Measurements from ENCODE around the gene RAB35. TPM values are rescaled to one million over a fixed set of nuclear protein-coding genes. Genes with fewer than 3 reads are reported as not detected.

RAB35 gene
- polyA plus RNA-seq, 4 donors: 21.5 to 31.9 (median 24.4) TPM

GRCh38 chr12:120069278-120069677 is 47.3 kb downstream of the RAB35 start:
- Histone ChIP-seq H3K36me3 (ENCODE audit: control insufficient read depth in 3 of 3, insufficient read depth in 2 of 3, low read depth in 1 of 3, low read length in 3 of 3) (peaks cover 0 to 5% (median 0%) of the 10 kb centered on the region in 3 donors), H3K27me3 (ENCODE audit: control insufficient read depth in 3 of 3, insufficient read depth in 3 of 3, low read length in 3 of 3) (no peaks in the 10 kb centered on the region), H3K4me1 (ENCODE audit: control insufficient read depth in 3 of 3, insufficient read depth in 2 of 3, low read depth in 1 of 3, low read length in 2 of 3) (no peaks in the 10 kb centered on the region), H3K4me3 (ENCODE audit: low read depth in 1 of 3, low read length in 3 of 3) (no peak overlapping the region), H3K9me3 (ENCODE audit: control insufficient read depth in 2 of 2, insufficient read depth in 1 of 2, low read depth in 1 of 2, low read length in 1 of 2) (no peaks in the 10 kb centered on the region), H3K27ac (ENCODE audit: low read depth in 1 of 3, low read length in 2 of 3) (no peak overlapping the region)
- FAIRE-seq (no peak), DNase-seq (no peak)
- WGBS, 3 donors: 80 to 81% (median 81%) methylated on average over 5 of the region's 5 CpGs

DNA sequence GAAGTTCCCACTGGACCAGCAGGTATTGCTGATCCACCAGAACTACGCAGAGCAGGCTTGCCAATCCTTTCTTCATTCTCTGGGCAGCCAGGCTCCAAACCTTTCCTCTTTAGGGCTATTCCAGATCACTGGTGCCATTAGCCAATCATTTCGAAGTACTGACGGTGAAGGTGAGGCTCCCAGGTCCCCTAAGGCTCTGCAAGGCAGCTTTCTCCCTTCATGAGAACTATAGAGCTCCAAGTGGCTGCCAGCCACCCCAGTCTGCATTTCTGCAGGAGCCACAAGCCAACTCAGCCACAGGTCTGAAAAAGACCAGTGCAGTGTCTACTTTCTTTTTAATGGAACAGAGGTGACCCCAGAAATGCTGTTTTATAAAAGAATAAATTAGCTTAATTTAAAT is 48.7 kb downstream of the RAB35 start:
- Histone ChIP-seq H3K4me3 (ENCODE audit: low read depth in 1 of 3, low read length in 3 of 3) (no peak overlapping the region), H3K36me3 (ENCODE audit: control insufficient read depth in 3 of 3, insufficient read depth in 2 of 3, low read depth in 1 of 3, low read length in 3 of 3) (peaks cover 0 to 3% (median 0%) of the 10 kb centered on the region in 3 donors), H3K27me3 (ENCODE audit: control insufficient read depth in 3 of 3, insufficient read depth in 3 of 3, low read length in 3 of 3) (no peaks in the 10 kb centered on the region), H3K27ac (ENCODE audit: low read depth in 1 of 3, low read length in 2 of 3) (no peak overlapping the region), H3K9me3 (ENCODE audit: control insufficient read depth in 2 of 2, insufficient read depth in 1 of 2, low read depth in 1 of 2, low read length in 1 of 2) (no peaks in the 10 kb centered on the region), H3K4me1 (ENCODE audit: control insufficient read depth in 3 of 3, insufficient read depth in 2 of 3, low read depth in 1 of 3, low read length in 2 of 3) (no peaks in the 10 kb centered on the region)
- no peak for DNase-seq
- 82 to 91% (median 83%) methylated on average over 3 of the region's 3 CpGs for WGBS, 3 donors
- no peak for FAIRE-seq

DNA sequence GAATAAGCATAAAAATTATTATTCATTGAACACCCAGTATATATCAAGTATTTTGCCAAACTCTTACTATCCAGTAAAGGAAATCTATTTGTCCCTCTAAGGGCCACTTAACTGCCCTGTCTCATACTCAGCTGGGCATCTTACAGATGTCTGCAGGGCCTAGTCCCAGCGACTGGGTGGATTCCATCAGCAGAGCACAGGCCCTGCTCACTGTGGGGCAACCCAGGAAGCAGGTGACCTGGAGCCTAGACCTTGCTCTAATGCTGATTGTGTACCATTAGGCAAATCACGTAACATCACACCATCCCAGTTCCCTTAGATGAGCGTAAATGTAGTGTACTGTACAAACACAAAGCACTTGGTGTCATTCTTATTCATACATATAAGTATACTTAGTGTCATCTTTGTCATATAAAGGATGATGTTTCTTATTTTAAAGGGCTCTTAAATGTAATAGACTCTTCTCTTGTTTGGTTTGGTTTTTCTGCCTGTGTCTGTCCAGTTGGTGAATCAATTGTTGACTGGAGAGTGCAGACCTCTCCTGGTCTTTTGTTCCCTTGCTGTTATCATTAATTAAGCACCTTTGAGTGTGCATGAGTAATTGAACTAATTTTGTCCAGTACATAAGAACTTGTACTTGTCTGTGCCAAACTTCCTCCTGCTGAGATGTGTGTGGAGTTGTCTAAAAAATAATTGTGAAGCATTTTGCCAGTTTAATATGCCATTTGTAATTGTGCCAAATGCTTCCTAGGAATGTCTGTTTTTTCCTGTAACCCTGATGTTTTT is 49.3 kb downstream of the RAB35 start:
- Histone ChIP-seq H3K36me3 (ENCODE audit: control insufficient read depth in 3 of 3, insufficient read depth in 2 of 3, low read depth in 1 of 3, low read length in 3 of 3) (peaks cover 0 to 2% (median 0%) of the 10 kb centered on the region in 3 donors), H3K4me3 (ENCODE audit: low read depth in 1 of 3, low read length in 3 of 3) (no peak overlapping the region), H3K27ac (ENCODE audit: low read depth in 1 of 3, low read length in 2 of 3) (no peak overlapping the region), H3K27me3 (ENCODE audit: control insufficient read depth in 3 of 3, insufficient read depth in 3 of 3, low read length in 3 of 3) (no peaks in the 10 kb centered on the region), H3K4me1 (ENCODE audit: control insufficient read depth in 3 of 3, insufficient read depth in 2 of 3, low read depth in 1 of 3, low read length in 2 of 3) (no peaks in the 10 kb centered on the region), H3K9me3 (ENCODE audit: control insufficient read depth in 2 of 2, insufficient read depth in 1 of 2, low read depth in 1 of 2, low read length in 1 of 2) (no peaks in the 10 kb centered on the region)
- 86 to 88% (median 86%) methylated on average over 3 of the region's 3 CpGs for WGBS, 3 donors
- FAIRE-seq (no peak), DNase-seq (no peak)

DNA sequence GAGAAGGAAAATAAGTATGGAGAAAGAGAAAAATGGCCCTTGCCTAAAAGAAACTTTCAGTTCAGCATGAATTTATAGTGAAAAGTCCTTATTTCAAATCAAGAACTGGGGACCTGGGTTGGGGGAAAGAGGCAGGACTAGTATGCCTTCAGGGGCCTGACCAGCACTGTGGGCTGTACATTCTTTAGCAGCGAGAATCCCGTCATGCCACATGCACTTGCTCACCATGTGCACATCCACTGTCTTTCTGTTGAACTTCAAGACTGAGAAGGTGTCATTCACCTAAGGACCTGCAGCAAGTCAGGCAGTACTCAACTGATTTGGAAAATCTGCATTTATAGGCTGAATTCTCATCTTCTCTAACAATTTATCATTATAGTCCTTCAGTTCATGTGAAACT is 50.2 kb downstream of the RAB35 start:
- WGBS, 3 donors: 93 to 97% (median 93%) methylated on average over 2 of the region's 2 CpGs
- DNase-seq: no peak
- no peak for FAIRE-seq

DNA sequence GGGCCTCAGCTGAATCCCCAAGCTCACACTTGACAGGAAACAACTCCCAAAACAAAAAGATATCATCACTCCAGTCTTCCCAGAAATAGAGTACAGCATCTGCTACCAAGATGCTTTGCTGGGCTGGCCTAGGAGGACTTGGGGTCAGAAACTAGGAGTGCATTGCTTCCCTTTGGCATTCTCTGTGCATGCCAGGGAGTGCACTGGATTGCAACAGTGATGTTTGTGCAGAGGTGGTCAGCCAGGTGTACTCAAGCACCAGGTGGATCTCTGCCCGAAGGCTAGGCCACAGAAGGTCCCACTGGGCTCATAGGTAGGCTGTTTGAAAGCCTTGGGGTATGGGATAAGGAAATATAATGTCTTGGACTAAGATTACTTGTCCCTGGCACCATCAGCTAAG is 51.1 kb downstream of the RAB35 start:
- DNase-seq (no peak), FAIRE-seq (no peak)
- peaks cover 0 to 2% (median 0%) of the 10 kb centered on the region in 3 donors for H3K36me3 ChIP-seq (ENCODE audit: control insufficient read depth in 3 of 3, insufficient read depth in 2 of 3, low read depth in 1 of 3, low read length in 3 of 3)
- no peaks in the 10 kb centered on the region for H3K4me1 ChIP-seq (ENCODE audit: control insufficient read depth in 3 of 3, insufficient read depth in 2 of 3, low read depth in 1 of 3, low read length in 2 of 3)
- H3K9me3 ChIP-seq (ENCODE audit: control insufficient read depth in 2 of 2, insufficient read depth in 1 of 2, low read depth in 1 of 2, low read length in 1 of 2): no peaks in the 10 kb centered on the region
- no peak overlapping the region for H3K4me3 ChIP-seq (ENCODE audit: low read depth in 1 of 3, low read length in 3 of 3)
- no peak overlapping the region for H3K27ac ChIP-seq (ENCODE audit: low read depth in 1 of 3, low read length in 2 of 3)
- 76 to 89% (median 85%) methylated on average over 1 of the region's 1 CpG for WGBS, 3 donors
- no peaks in the 10 kb centered on the region for H3K27me3 ChIP-seq (ENCODE audit: control insufficient read depth in 3 of 3, insufficient read depth in 3 of 3, low read length in 3 of 3)

More for the DNA sequence above, 50.2 kb downstream of the RAB35 start:
- peaks cover 0 to 2% (median 0%) of the 10 kb centered on the region in 3 donors for H3K36me3 ChIP-seq (ENCODE audit: control insufficient read depth in 3 of 3, insufficient read depth in 2 of 3, low read depth in 1 of 3, low read length in 3 of 3)
- H3K4me3 ChIP-seq (ENCODE audit: low read depth in 1 of 3, low read length in 3 of 3): no peak overlapping the region
- H3K27me3 ChIP-seq (ENCODE audit: control insufficient read depth in 3 of 3, insufficient read depth in 3 of 3, low read length in 3 of 3): no peaks in the 10 kb centered on the region
- H3K27ac ChIP-seq (ENCODE audit: low read depth in 1 of 3, low read length in 2 of 3): no peak overlapping the region
- no peaks in the 10 kb centered on the region for H3K9me3 ChIP-seq (ENCODE audit: control insufficient read depth in 2 of 2, insufficient read depth in 1 of 2, low read depth in 1 of 2, low read length in 1 of 2)
- no peaks in the 10 kb centered on the region for H3K4me1 ChIP-seq (ENCODE audit: control insufficient read depth in 3 of 3, insufficient read depth in 2 of 3, low read depth in 1 of 3, low read length in 2 of 3)

DNA sequence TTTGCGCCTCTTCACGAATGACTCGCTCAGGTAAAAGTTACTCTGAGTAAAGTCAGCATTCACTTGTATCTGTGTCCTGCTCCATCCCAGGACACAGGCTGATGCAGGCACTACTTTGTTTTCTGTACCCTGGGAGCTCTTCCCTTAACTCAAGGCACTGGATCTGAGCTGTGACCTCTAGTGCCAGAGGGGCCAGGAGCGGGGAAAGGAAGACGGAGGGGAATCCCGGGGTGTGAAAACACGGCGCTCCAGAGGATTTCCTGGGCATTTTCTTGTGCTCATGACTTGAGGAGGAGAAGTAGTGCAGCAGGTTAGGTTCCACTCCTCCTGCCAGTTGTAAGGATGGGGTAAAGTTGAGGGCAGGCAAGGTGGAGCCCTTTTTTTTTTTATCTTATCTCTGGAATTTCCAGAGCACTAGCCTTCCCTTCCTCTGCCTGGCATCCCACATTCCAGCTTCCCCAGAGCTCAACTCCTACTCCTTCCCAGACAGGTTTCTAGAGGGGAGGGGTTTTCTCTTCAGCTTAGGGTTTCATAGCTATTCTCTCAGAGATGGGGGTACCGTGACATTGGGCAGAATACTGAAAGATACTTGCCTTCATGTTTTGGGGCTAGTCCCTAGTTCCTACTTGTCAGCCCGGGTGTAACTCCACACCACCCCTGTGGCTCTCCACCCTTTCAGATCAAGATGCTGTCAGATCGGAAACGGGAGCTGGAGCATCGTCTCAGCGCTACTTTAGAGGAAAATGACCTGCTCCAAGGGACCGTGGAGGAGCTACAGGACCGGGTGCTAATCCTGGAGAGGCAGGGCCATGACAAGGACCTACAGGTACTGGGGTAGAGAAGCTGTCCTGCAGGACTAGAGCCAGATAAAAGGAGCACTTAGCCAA is 52.3 kb downstream of the RAB35 start:
- Histone ChIP-seq H3K36me3 (ENCODE audit: control insufficient read depth in 3 of 3, insufficient read depth in 2 of 3, low read depth in 1 of 3, low read length in 3 of 3) (peaks cover 0 to 2% (median 0%) of the 10 kb centered on the region in 3 donors), H3K27ac (ENCODE audit: low read depth in 1 of 3, low read length in 2 of 3) (no peak overlapping the region), H3K27me3 (ENCODE audit: control insufficient read depth in 3 of 3, insufficient read depth in 3 of 3, low read length in 3 of 3) (no peaks in the 10 kb centered on the region), H3K4me3 (ENCODE audit: low read depth in 1 of 3, low read length in 3 of 3) (no peak overlapping the region), H3K9me3 (ENCODE audit: control insufficient read depth in 2 of 2, insufficient read depth in 1 of 2, low read depth in 1 of 2, low read length in 1 of 2) (no peaks in the 10 kb centered on the region), H3K4me1 (ENCODE audit: control insufficient read depth in 3 of 3, insufficient read depth in 2 of 3, low read depth in 1 of 3, low read length in 2 of 3) (no peaks in the 10 kb centered on the region)
- FAIRE-seq: no peak
- WGBS, 3 donors: 66 to 83% (median 83%) methylated on average over 16 of the region's 16 CpGs
- no peak for DNase-seq

GRCh38 chr12:120062976-120063579 is 53.5 kb downstream of the RAB35 start:
- DNase-seq: no peak
- Histone ChIP-seq H3K9me3 (ENCODE audit: control insufficient read depth in 2 of 2, insufficient read depth in 1 of 2, low read depth in 1 of 2, low read length in 1 of 2) (no peaks in the 10 kb centered on the region), H3K4me1 (ENCODE audit: control insufficient read depth in 3 of 3, insufficient read depth in 2 of 3, low read depth in 1 of 3, low read length in 2 of 3) (no peaks in the 10 kb centered on the region), H3K27ac (ENCODE audit: low read depth in 1 of 3, low read length in 2 of 3) (no peak overlapping the region), H3K27me3 (ENCODE audit: control insufficient read depth in 3 of 3, insufficient read depth in 3 of 3, low read length in 3 of 3) (no peaks in the 10 kb centered on the region), H3K36me3 (ENCODE audit: control insufficient read depth in 3 of 3, insufficient read depth in 2 of 3, low read depth in 1 of 3, low read length in 3 of 3) (peaks cover 0 to 2% (median 0%) of the 10 kb centered on the region in 3 donors), H3K4me3 (ENCODE audit: low read depth in 1 of 3, low read length in 3 of 3) (no peak overlapping the region)
- WGBS, 3 donors: 85 to 95% (median 92%) methylated on average over 3 of the region's 3 CpGs
- no peak for FAIRE-seq

- H3K27ac ChIP-seq (ENCODE audit: low read depth in 1 of 3, low read length in 2 of 3): no peak overlapping the region
- H3K36me3 ChIP-seq (ENCODE audit: control insufficient read depth in 3 of 3, insufficient read depth in 2 of 3, low read depth in 1 of 3, low read length in 3 of 3): peaks cover 0 to 2% (median 0%) of the 10 kb centered on the region in 3 donors
- no peak overlapping the region for H3K4me3 ChIP-seq (ENCODE audit: low read depth in 1 of 3, low read length in 3 of 3)
- DNase-seq (no peak), FAIRE-seq (no peak)
- H3K27me3 ChIP-seq (ENCODE audit: control insufficient read depth in 3 of 3, insufficient read depth in 3 of 3, low read length in 3 of 3): no peaks in the 10 kb centered on the region
- H3K4me1 ChIP-seq (ENCODE audit: control insufficient read depth in 3 of 3, insufficient read depth in 2 of 3, low read depth in 1 of 3, low read length in 2 of 3): no peaks in the 10 kb centered on the region
- no peaks in the 10 kb centered on the region for H3K9me3 ChIP-seq (ENCODE audit: control insufficient read depth in 2 of 2, insufficient read depth in 1 of 2, low read depth in 1 of 2, low read length in 1 of 2)
- WGBS, 3 donors: 88 to 92% (median 89%) methylated on average over 10 of the region's 10 CpGs
Observed at GRCh38 chr12:120061575-120062214, 54.9 kb downstream of the RAB35 start.

Measured in small intestine (tissue), 7 donors.